B cell (primary cell): ENCODE measurements around the gene JAK3.

Source experiments
- EZH2 ChIP-seq: IDR thresholded peaks from 2 replicates; pipeline ENCODE4 v1.6.1; 2012; ENCODE audit warnings: borderline replicate concordance, low read depth, mild to moderate bottlenecking, moderate library complexity, low read length; ENCODE audit not compliant: insufficient read depth, poor library complexity, severe bottlenecking
- TF ChIP-seq, protein P1 (sequence below): fragments of 200-600 bp; IDR thresholded peaks from one replicate; pipeline ENCODE4 v1.8.0; 2022; ENCODE audit warnings: antibody characterized with exemption, mild to moderate bottlenecking

DNA sequence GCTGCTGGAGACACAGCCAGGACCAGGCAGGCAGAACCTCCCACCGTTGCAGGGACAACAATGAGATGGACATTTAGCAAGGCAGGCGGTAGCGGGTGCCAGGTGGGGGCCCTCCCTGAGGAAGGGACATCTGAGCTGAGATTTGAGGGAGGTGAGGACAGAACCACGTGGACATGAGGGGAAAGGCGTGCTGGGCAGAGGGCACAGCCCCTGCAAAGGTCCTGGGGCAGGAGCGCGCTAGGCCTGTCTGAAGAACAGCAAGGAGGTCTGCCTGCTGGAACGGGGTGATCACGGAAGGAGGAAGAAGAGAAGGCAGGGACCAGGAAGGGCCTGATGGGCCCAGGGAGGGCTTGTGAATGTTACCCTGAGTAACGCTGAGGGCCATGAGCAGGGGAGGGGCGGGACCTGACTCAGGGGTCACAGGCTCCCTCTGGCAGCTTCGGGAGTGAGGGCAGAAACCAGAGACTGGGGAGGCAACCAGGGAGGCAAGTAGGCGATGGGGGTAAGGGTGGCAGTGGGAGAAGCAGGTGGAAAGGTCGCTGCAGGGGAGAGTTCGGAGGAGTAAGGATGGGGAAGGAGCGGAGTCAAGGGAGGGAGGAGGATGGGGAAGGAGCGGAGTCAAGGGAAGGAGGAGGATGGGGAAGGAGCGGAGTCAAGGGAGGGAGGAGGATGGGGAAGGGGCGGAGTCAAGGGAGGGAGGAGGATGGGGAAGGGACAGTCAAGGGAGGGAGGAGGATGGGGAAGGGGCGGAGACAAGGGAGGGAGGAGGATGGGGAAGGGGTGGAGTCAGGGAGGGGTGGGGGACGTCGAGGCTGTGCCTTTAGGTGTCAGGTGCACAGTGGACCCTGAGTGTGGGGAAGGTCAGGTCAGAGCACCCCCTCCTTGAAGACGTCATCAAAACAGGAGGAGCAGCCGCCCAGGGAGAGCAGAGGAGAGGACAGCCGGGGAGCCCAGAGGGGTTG is 68.5 kb downstream of the JAK3 start:
- TF ChIP-seq, protein P1, sequence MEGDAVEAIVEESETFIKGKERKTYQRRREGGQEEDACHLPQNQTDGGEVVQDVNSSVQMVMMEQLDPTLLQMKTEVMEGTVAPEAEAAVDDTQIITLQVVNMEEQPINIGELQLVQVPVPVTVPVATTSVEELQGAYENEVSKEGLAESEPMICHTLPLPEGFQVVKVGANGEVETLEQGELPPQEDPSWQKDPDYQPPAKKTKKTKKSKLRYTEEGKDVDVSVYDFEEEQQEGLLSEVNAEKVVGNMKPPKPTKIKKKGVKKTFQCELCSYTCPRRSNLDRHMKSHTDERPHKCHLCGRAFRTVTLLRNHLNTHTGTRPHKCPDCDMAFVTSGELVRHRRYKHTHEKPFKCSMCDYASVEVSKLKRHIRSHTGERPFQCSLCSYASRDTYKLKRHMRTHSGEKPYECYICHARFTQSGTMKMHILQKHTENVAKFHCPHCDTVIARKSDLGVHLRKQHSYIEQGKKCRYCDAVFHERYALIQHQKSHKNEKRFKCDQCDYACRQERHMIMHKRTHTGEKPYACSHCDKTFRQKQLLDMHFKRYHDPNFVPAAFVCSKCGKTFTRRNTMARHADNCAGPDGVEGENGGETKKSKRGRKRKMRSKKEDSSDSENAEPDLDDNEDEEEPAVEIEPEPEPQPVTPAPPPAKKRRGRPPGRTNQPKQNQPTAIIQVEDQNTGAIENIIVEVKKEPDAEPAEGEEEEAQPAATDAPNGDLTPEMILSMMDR = no peak
- no peak for TF ChIP-seq EZH2
